K562 (cell line): ENCODE results near the gene GPD2. TPM values are rescaled to one million over a fixed set of nuclear protein-coding genes. Genes with fewer than 3 reads are reported as not detected.

Experiments used
- ATAC-seq: fragments of 200-7000 bp; cut with Tn5 transposase; 3 replicates; pipeline ENCODE4 v1.9.1; 2020; ENCODE audit warnings: moderate library complexity
- BruUV-seq: library from RNA; stranded (reverse); fragments of 400-500 nt; replicated peaks from 2 replicates; lab custom pipeline; 2021; lab: Mats Ljungman, UMichigan
- CTCF ChIA-PET: fragments of 300-600 bp; formaldehyde crosslinking; extraction: SDS; loops from one replicate; lab custom pipeline; 2021; ENCODE audit warnings: low intra/inter-chr PET ratio; lab: Yijun Ruan, JAX
- POLR2A ChIA-PET: fragments of 300-600, 350-650 bp; sonication (Branson Sonifier 250); formaldehyde crosslinking; extraction: SDS; loops from one replicate; lab custom pipeline; 2021; ENCODE audit warnings: antibody characterized with exemption, inconsistent platforms; lab: Yijun Ruan, JAX
- DNase-seq, 4 experiments: peaks; one replicate each; pipeline versions ENCODE4 v3.0.0 to v3.0.0-alpha.2; 2011 to 2018; ENCODE audit warnings: low spot score in 3 of 4, mixed read lengths in 3 of 4; ENCODE audit errors: extremely low read depth in 1 of 4
- FAIRE-seq: peaks from 2 replicates; lab custom pipeline; 2011; peaks lifted over from hg19 to GRCh38; lab: Jason Lieb, UNC
- H2AFZ ChIP-seq: 2 replicates; pipeline ENCODE4 v1.6.0; 2011; ENCODE audit warnings: low read depth, low read length, control low read depth, inconsistent platforms
- H3K27ac ChIP-seq: fragments of 200-600 bp; 3 replicates; pipeline ENCODE4 v1.8.0; 2011; ENCODE audit warnings: low read depth, mild to moderate bottlenecking, control low read depth, inconsistent platforms, low read length, moderate library complexity, mixed read lengths; ENCODE audit errors: extremely low read depth
- H3K27me3 ChIP-seq, 2 experiments: fragments of 300-600 bp in 1 of 2; 2 replicates in 1 of 2; 3 replicates in 1 of 2; pipeline versions ENCODE4 v1.6.0 to v1.8.0; 2011; ENCODE audit warnings: inconsistent platforms in 2 of 2, low read length in 2 of 2, mild to moderate bottlenecking in 1 of 2, mixed read lengths in 1 of 2, moderate library complexity in 1 of 2; ENCODE audit not compliant: control insufficient read depth in 2 of 2, insufficient read depth in 2 of 2
- H3K36me3 ChIP-seq: fragments of 300-600 bp; 3 replicates; pipeline ENCODE4 v1.8.0; 2011; ENCODE audit warnings: mild to moderate bottlenecking, low read length, inconsistent platforms; ENCODE audit not compliant: control insufficient read depth, insufficient read depth
- H3K4me1 ChIP-seq, 2 experiments: fragments of 200-600 bp in 1 of 2; replicated peaks in 1 of 2; 2 replicates in 1 of 2; 3 replicates in 1 of 2; pipeline versions ENCODE4 v1.5.1 to v1.8.0; 2011; ENCODE audit warnings: inconsistent platforms in 2 of 2, low read length in 2 of 2, mild to moderate bottlenecking in 1 of 2, mixed read lengths in 1 of 2, moderate library complexity in 1 of 2; ENCODE audit not compliant: control insufficient read depth in 2 of 2, insufficient read depth in 2 of 2
- H3K4me2 ChIP-seq: 2 replicates; pipeline ENCODE4 v1.6.1; 2011; ENCODE audit warnings: low read length, control low read depth, inconsistent platforms, mixed read lengths; ENCODE audit not compliant: insufficient read depth
- H3K4me3 ChIP-seq: fragments of 200-600 bp; sonication (generic), shearing (Covaris generic); 2 replicates; pipeline ENCODE4 v1.5.1; 2016; ENCODE audit warnings: control low read depth, inconsistent platforms
- H3K79me2 ChIP-seq: fragments of 200-600 bp; 3 replicates; pipeline ENCODE4 v1.8.0; 2011; ENCODE audit warnings: low read length, inconsistent platforms; ENCODE audit not compliant: control insufficient read depth, insufficient read depth
- H3K9ac ChIP-seq, 2 experiments: 2 replicates each; pipeline versions ENCODE4 v1.6.0 to v1.6.1; 2011; ENCODE audit warnings: low read depth in 2 of 2, low read length in 2 of 2, control low read depth in 1 of 2, inconsistent platforms in 1 of 2, mild to moderate bottlenecking in 1 of 2, mixed read lengths in 1 of 2; ENCODE audit not compliant: insufficient read depth in 1 of 2
- H3K9me1 ChIP-seq: one replicate; pipeline ENCODE4 v1.6.0; 2011; ENCODE audit warnings: inconsistent platforms, mild to moderate bottlenecking, low read length, moderate library complexity; ENCODE audit not compliant: control insufficient read depth, insufficient read depth
- H3K9me3 ChIP-seq: replicated peaks from 2 replicates; pipeline ENCODE4 v1.5.1; 2011; ENCODE audit warnings: low read depth, low read length, inconsistent platforms; ENCODE audit not compliant: control insufficient read depth, insufficient read depth
- H4K20me1 ChIP-seq: replicated peaks from 2 replicates; pipeline ENCODE4 v1.6.1; 2011; ENCODE audit warnings: low read length, inconsistent platforms, mixed read lengths; ENCODE audit not compliant: control insufficient read depth, insufficient read depth
- KLF10 ChIP-seq: fragments of 250-450 bp; sonication (Bioruptor Pico); IDR thresholded peaks from 2 replicates; pipeline ENCODE4 v1.6.1; 2021; ENCODE audit warnings: matching md5 sums
- L3MBTL2 ChIP-seq: fragments of 450-650 bp; IDR thresholded peaks from 2 replicates; pipeline ENCODE4 v1.6.1; 2016; ENCODE audit warnings: mild to moderate bottlenecking, moderate library complexity
- MEIS2 ChIP-seq: fragments of 450-650 bp; IDR thresholded peaks from 2 replicates; pipeline ENCODE4 v1.6.1; 2014; ENCODE audit warnings: mild to moderate bottlenecking; ENCODE audit not compliant: partially characterized antibody
- NFIX ChIP-seq: fragments of 250-450 bp; sonication (Bioruptor Pico); IDR thresholded peaks from 2 replicates; pipeline ENCODE4 v1.4.0; 2020; ENCODE audit warnings: low read depth, mild to moderate bottlenecking, moderate library complexity
- RBFOX2 ChIP-seq: fragments of 200-400 bp; formaldehyde crosslinking; IDR thresholded peaks from 2 replicates; pipeline ENCODE4 v1.6.1; 2017; ENCODE audit warnings: low read depth, mild to moderate bottlenecking, low read length, moderate library complexity
- ZNF408 ChIP-seq: fragments of 250-450 bp; sonication (Bioruptor Pico); IDR thresholded peaks from 2 replicates; pipeline ENCODE4 v1.4.0; 2020; ENCODE audit warnings: low read depth, mild to moderate bottlenecking, moderate library complexity
- WGBS: fragments of 100-300 bp; shearing (Covaris generic); methylation state at CpG from one replicate; pipeline ENCODE4 v1.1.6; 2016; ENCODE audit warnings: low coverage, mixed read lengths; ENCODE audit not compliant: insufficient coverage; ENCODE audit errors: missing lambda C conversion rate; 5-methylcytosine and 5-hydroxymethylcytosine counted together
- in situ Hi-C: fragments of 300-500 bp; cut with MboI; formaldehyde crosslinking; loops from 4 replicates; pipeline ENCODE4 v1.15.0; 2018; ENCODE audit warnings: inconsistent platforms, mixed read lengths
- intact Hi-C: fragments of 100-400 bp; cut with micrococcal nuclease; formaldehyde crosslinking; loops from 2 replicates; pipeline ENCODE4 v1.14.2; 2022
- polyA plus RNA-seq, 8 experiments: library from polyadenylated mRNA; depleted of rRNA in 4 of 8; stranded (reverse) in 5 of 8; unstranded in 3 of 8; fragments of >200 nt; fragmentation: Nextera tagmentation in 2 of 8; fragmentation: Illumina TruSeq in 1 of 8; extraction: Ambion mirVana in 2 of 8; extraction: Trizol in 1 of 8; gene quantifications; 2 replicates each; pipeline versions ENCODE4 v1.2.1 to v1.2.3, GENCODE V29; 2011 to 2014; ENCODE audit warnings: inconsistent platforms in 1 of 8, missing spikeins in 1 of 8
- total RNA-seq, 7 experiments: library from RNA; depleted of rRNA in 6 of 7; stranded (reverse); fragments of >200 nt in 6 of 7; fragmentation: Illumina TruSeq in 2 of 7; extraction: Trizol in 2 of 7; gene quantifications; 2 replicates each; pipeline versions ENCODE4 v1.2.1 to v1.2.3, GENCODE V29; 2011 to 2021; ENCODE audit warnings: low replicate concordance in 1 of 7

The GPD2 gene
- total and polyA plus RNA-seq, 9 of the 15 experiments (the other 6 are each of a cell fraction or from before 2014, with no cell fraction given) = 5.2 to 39.2 (median 19.0) TPM

GRCh38 chr2:156448766-156449165 lies 12.6 kb downstream of the GPD2 start:
- Histone ChIP-seq H3K9me1 (no peaks in the 10 kb centered on the region), H3K9me3 (no peaks in the 10 kb centered on the region), H2AFZ (no peak overlapping the region), H3K36me3 (no peaks in the 10 kb centered on the region), H4K20me1 (no peaks in the 10 kb centered on the region), H3K4me3 (no peak overlapping the region), H3K27me3 (no peaks in the 10 kb centered on the region), H3K27ac (no peak overlapping the region), H3K4me1 (peaks cover 0 to 7% of the 10 kb centered on the region in 2 experiments; a peak in 3 of 5 replicates)
- POLR2A ChIA-PET = no interaction called here
- BruUV-seq = no TSS peak
- FAIRE-seq (no peak), DNase-seq (no peak)
- CTCF ChIA-PET = no interaction called here
- TF ChIP-seq NFIX (CRISPR knock-in tag) = no peak
- TF ChIP-seq, all 486 proteins: peak for 0
- 63% methylated on average over 1 of the region's 1 CpG for WGBS
- no peak overlapping the region for H3K4me2 ChIP-seq
- in situ Hi-C loops = no loop called here
- H3K9ac ChIP-seq = no peak overlapping the region
- ATAC-seq = no peak
- no peaks in the 10 kb centered on the region; the same call in 2 of the 3 replicates for H3K79me2 ChIP-seq
- intact Hi-C loops = no loop called here

- Histone ChIP-seq H2AFZ (no peak overlapping the region), H4K20me1 (no peaks in the 10 kb centered on the region), H3K4me1 (no peaks in the 10 kb centered on the region; a peak in 2 of 5 replicates), H3K9me3 (no peaks in the 10 kb centered on the region), H3K4me2 (no peak overlapping the region), H3K36me3 (no peaks in the 10 kb centered on the region), H3K9me1 (no peaks in the 10 kb centered on the region), H3K27me3 (no peaks in the 10 kb centered on the region), H3K79me2 (0 out of 3 replicates have a peak, but pooled peaks cover 2% of the 10 kb centered on the region), H3K9ac (no peak overlapping the region), H3K4me3 (no peak overlapping the region), H3K27ac (no peak overlapping the region)
- FAIRE-seq (no peak), ATAC-seq (no peak), DNase-seq (no peak)
- POLR2A ChIA-PET = interaction anchor here (1.0 kb wide), 1 partner anchor 11 kb away, joined by 3 read pairs; no protein-coding TSS in a partner anchor
- CTCF ChIA-PET = no interaction called here
- in situ Hi-C loops = no loop called here
- no peak for TF ChIP-seq KLF10 (CRISPR knock-in tag)
- no peak for TF ChIP-seq L3MBTL2
- TF ChIP-seq MEIS2 = no peak
- no peak for TF ChIP-seq ZNF408 (CRISPR knock-in tag)
- no peak for TF ChIP-seq RBFOX2
- intact Hi-C loops = no loop called here
- BruUV-seq = no TSS peak
These were observed 16.8 kb downstream of the GPD2 start for GRCh38 chr2:156452971-156453370.
